HG03103 (cell line): Measurements from ENCODE around the gene PRR36.

Experiments used
- ATAC-seq: cut with Tn5 transposase; IDR thresholded peaks from one replicate; pipeline ENCODE4 v1.9.1; 2021; ENCODE audit warnings: low read depth; ENCODE audit not compliant: unreplicated experiment

The PRR36 gene

GRCh38 chr19:7823686-7824301 lies 50.4 kb downstream of the PRR36 start:
- no peak for ATAC-seq

DNA sequence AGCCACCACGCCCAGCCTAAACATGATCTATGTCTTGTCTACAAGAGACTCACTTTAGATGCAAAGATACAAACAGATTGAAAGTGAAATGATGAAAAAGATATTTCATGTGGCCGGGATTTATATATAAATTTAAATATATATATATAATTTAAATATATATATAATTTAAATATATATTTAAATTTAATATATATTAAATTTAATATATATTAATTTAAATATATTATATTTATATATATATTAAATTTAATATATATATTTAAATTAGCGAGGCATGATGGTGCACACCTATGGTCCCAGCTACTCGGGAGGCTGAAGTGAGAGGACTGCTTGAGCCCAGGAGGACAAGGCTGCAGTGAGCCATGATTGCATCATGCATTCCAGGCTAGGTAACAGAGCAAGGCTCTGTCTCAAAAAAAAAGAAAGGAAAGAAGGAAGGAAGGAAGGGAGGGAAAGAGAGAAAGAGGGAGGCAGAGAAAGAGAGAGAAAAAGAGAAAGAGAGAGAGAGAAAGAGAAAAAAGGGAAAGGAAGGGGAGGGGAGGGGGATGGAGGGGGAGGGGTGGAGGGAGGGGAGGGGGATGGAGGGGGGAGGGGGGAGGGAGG lies 51.2 kb downstream of the PRR36 start:
- ATAC-seq, result no peak

DNA sequence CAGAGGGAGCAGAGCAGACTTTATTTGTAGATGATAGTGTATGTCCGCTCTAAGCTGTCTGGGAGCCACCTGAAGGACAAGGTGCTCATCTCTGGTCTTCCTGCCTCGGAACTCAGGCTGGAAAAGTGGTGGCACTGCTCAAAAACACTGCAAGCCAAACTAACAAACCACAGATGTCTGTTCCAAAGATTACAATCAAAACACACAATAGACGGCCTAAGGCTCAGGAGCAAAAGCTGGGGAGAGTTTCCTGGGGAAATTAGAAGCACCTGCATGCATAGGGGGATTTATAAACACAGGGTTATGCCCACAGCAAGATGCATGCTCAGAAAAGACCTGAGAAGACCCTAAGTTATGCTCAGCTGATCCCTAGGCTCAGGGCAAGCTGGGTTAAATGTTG lies 53.6 kb downstream of the PRR36 start:
- ATAC-seq, result no peak

DNA sequence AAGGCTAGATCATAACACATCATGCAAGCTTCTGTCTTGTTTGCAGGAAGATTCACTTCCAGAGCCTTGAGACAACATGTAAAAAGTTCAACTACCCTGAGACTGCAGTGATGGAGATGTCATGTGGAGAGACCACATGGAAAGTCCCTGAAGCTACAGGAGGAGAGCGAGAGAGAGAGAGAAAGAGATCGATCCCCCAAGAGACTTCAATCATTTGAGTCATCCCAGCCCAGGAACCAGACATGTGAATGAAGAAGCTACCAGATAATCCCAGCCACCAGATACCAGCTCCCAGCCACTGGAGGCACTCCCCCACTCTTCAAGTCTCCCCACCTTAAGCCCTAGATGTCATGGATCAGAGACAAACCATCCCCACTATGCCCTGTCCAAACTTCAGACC lies 54.9 kb downstream of the PRR36 start:
- no peak for ATAC-seq

- ATAC-seq, result no peak
Measured at GRCh38 chr19:7818806-7819205, 55.4 kb downstream of the PRR36 start.
